ENCODE measurements around the gene CMIP. TPM values are rescaled to one million over a fixed set of nuclear protein-coding genes. Genes with fewer than 3 reads are reported as not detected.

The CMIP gene
- total RNA-seq, 3 donors from 2014 or later, result 14.9 to 23.9 (median 17.6) TPM

GRCh38 chr16:81495321-81496234, 51.0 kb downstream of the CMIP start:
- no peaks in the 10 kb centered on the region for H3K4me1 ChIP-seq

GRCh38 chr16:81496321-81496720, 51.7 kb downstream of the CMIP start:
- no peak overlapping the region for H3K4me3 ChIP-seq
- H3K27me3 ChIP-seq, result no peaks in the 10 kb centered on the region
- H3K27ac ChIP-seq, result no peak overlapping the region
- H3K4me1 ChIP-seq, result no peaks in the 10 kb centered on the region
- TF ChIP-seq POLR2AphosphoS5 (IDR thresholded peaks at IDR 0.05) (no peak), CTCF (IDR thresholded peaks at IDR 0.05) (no peak), POLR2A (IDR thresholded peaks at IDR 0.05) (no peak)
- no peaks in the 10 kb centered on the region for H3K36me3 ChIP-seq
- H3K9me3 ChIP-seq, result no peaks in the 10 kb centered on the region
- intact Hi-C loops (cut with DNase I; ENCODE audit: low total_unique reads), result no loop called here
- DNase-seq (ENCODE audit: low spot score in 2 of 2), result no peak

More at GRCh38 chr16:81495321-81496234, 51.0 kb downstream of the CMIP start:
- Histone ChIP-seq H3K4me3 (no peak overlapping the region), H3K27me3 (no peaks in the 10 kb centered on the region), H3K36me3 (no peaks in the 10 kb centered on the region), H3K27ac (peak overlapping the region in 1 of 2 donors; percentile 53), H3K9me3 (no peaks in the 10 kb centered on the region)
- intact Hi-C loops (cut with DNase I; ENCODE audit: low total_unique reads), result no loop called here
- DNase-seq (ENCODE audit: low spot score in 2 of 2), result no peak
- TF ChIP-seq POLR2A (IDR thresholded peaks at IDR 0.05), result no peak
- no peak for TF ChIP-seq POLR2AphosphoS5 (IDR thresholded peaks at IDR 0.05)
- no peak for TF ChIP-seq CTCF (IDR thresholded peaks at IDR 0.05)

- H3K27me3 ChIP-seq, result no peaks in the 10 kb centered on the region
- no peak overlapping the region for H3K4me3 ChIP-seq
- TF ChIP-seq POLR2AphosphoS5 (IDR thresholded peaks at IDR 0.05) (no peak), POLR2A (IDR thresholded peaks at IDR 0.05) (no peak), CTCF (IDR thresholded peaks at IDR 0.05) (no peak)
- DNase-seq (ENCODE audit: low spot score in 2 of 2), result no peak
- intact Hi-C loops (cut with DNase I; ENCODE audit: low total_unique reads), result no loop called here
- H3K27ac ChIP-seq, result no peak overlapping the region
- H3K9me3 ChIP-seq, result no peaks in the 10 kb centered on the region
- H3K4me1 ChIP-seq, result no peaks in the 10 kb centered on the region
- no peaks in the 10 kb centered on the region for H3K36me3 ChIP-seq
Observed at GRCh38 chr16:81496742-81497141, 52.1 kb downstream of the CMIP start.

- Histone ChIP-seq H3K4me3 (peak overlapping the region in 1 of 3 donors; percentile 4), H3K27me3 (no peaks in the 10 kb centered on the region), H3K4me1 (no peaks in the 10 kb centered on the region), H3K27ac (peak overlapping the region; percentile 16 to 21), H3K9me3 (no peaks in the 10 kb centered on the region), H3K36me3 (no peaks in the 10 kb centered on the region)
- no peak for DNase-seq (ENCODE audit: low spot score in 2 of 2)
- TF ChIP-seq POLR2A (IDR thresholded peaks at IDR 0.05), result no peak
- TF ChIP-seq POLR2AphosphoS5 (IDR thresholded peaks at IDR 0.05), result no peak
- peak in 1 of 3 donors; percentile 42 for TF ChIP-seq CTCF (IDR thresholded peaks at IDR 0.05)
- intact Hi-C loops (cut with DNase I; ENCODE audit: low total_unique reads), result no loop called here
Observed at GRCh38 chr16:81497690-81498089, 53.1 kb downstream of the CMIP start.

- H3K4me3 ChIP-seq, result no peak overlapping the region
- no peaks in the 10 kb centered on the region for H3K4me1 ChIP-seq
- DNase-seq (ENCODE audit: low spot score in 2 of 2), result no peak
- no peaks in the 10 kb centered on the region for H3K9me3 ChIP-seq
- no peaks in the 10 kb centered on the region for H3K36me3 ChIP-seq
- TF ChIP-seq POLR2AphosphoS5 (IDR thresholded peaks at IDR 0.05) (no peak), CTCF (IDR thresholded peaks at IDR 0.05) (no peak), POLR2A (IDR thresholded peaks at IDR 0.05) (no peak)
- H3K27ac ChIP-seq, result no peak overlapping the region
- no peaks in the 10 kb centered on the region for H3K27me3 ChIP-seq
- intact Hi-C loops (cut with DNase I; ENCODE audit: low total_unique reads), result no loop called here
Observed at GRCh38 chr16:81498351-81498750, 53.7 kb downstream of the CMIP start.
